ENCODE measurements around the gene LRG1. TPM values are rescaled to one million over a fixed set of nuclear protein-coding genes. Genes with fewer than 3 reads are reported as not detected.

LRG1 gene
- total and polyA plus RNA-seq, 2 of the 13 experiments (the other 11 are each of a cell fraction or from before 2014, with no cell fraction given): 12.0 to 39.3 TPM

GRCh38 chr19:4534836-4535658 lies 4.8 kb downstream of the LRG1 start, which contains the start of gene PLIN5 (continued):
- TF ChIP-seq ZNF558 (CRISPR knock-in tag; IDR thresholded peaks at IDR 0.05; ENCODE audit: borderline replicate concordance) (no peak), ZNF251 (CRISPR knock-in tag; IDR thresholded peaks at IDR 0.05) (no peak), IRF1 (CRISPR knock-in tag; IDR thresholded peaks at IDR 0.05; ENCODE audit: low read depth) (no peak), MIXL1 (CRISPR knock-in tag; IDR thresholded peaks at IDR 0.05) (no peak; the same call in 1 of the 2 replicates), ARID4A (CRISPR knock-in tag; IDR thresholded peaks at IDR 0.05; ENCODE audit: borderline replicate concordance) (peak; percentile 86), DMAP1 (CRISPR knock-in tag; IDR thresholded peaks at IDR 0.05) (no peak), SIN3A (IDR thresholded peaks at IDR 0.05; ENCODE audit: borderline replicate concordance, low read depth, low read length) (peak; percentile 60; the same call in 1 of the 2 replicates), ZBTB21 (CRISPR knock-in tag; IDR thresholded peaks at IDR 0.05) (no peak), SAP130 (CRISPR knock-in tag; IDR thresholded peaks at IDR 0.05; ENCODE audit: low read depth) (peak; percentile 90), KLF9 (CRISPR knock-in tag; IDR thresholded peaks at IDR 0.05; ENCODE audit: low read depth) (peak; percentile 95; the same call in 1 of the 2 replicates), BHLHE40 (IDR thresholded peaks at IDR 0.05; ENCODE audit: low read length) (no peak), ZNF142 (CRISPR knock-in tag; IDR thresholded peaks at IDR 0.05) (no peak), ZNF143 (CRISPR knock-in tag; IDR thresholded peaks at IDR 0.05) (no peak), IRX3 (CRISPR knock-in tag; IDR thresholded peaks at IDR 0.05; ENCODE audit: borderline replicate concordance, low read depth) (no peak), MYPOP (CRISPR knock-in tag; IDR thresholded peaks at IDR 0.05) (0 out of 2 replicates have a peak, but pooled peaks have one; percentile 21), SIX4 (CRISPR knock-in tag; IDR thresholded peaks at IDR 0.05) (no peak), FOXO1 (CRISPR knock-in tag; IDR thresholded peaks at IDR 0.05) (0 out of 2 replicates have a peak, but pooled peaks have one; percentile 16)
